Measurements from ENCODE around the gene SIX2.

GRCh38 chr2:44983836-44984604, 25.2 kb downstream of the SIX2 start:
- no peak for TF ChIP-seq CTCF (IDR thresholded peaks at IDR 0.05)
- no peak for TF ChIP-seq POLR2A (IDR thresholded peaks at IDR 0.05)
